Embryonic facial prominence (tissue), 1 donor: ENCODE data around the gene ZNF48.

ENCODE experiments used
- DNase-seq: peaks from one replicate; pipeline ENCODE4 v3.0.0-alpha.2; 2016; ENCODE audit errors: extremely low spot score

Gene ZNF48

GRCh38 chr16:30444231-30445148 lies 49.3 kb downstream of the ZNF48 start:
- DNase-seq = no peak

DNA sequence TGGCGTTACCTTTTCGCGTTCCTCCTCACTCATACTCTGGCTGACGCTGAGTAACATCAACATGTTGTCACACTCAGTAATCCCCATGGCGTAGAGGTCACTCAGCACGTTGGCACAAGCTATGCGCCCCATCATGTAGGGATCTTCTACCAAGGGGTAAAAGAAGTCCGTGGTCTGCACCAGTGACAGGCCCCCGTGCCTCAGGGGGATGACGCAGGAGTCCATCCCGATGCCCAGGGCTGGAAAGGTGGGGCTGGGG lies 49.9 kb downstream of the ZNF48 start:
- DNase-seq = no peak

DNA sequence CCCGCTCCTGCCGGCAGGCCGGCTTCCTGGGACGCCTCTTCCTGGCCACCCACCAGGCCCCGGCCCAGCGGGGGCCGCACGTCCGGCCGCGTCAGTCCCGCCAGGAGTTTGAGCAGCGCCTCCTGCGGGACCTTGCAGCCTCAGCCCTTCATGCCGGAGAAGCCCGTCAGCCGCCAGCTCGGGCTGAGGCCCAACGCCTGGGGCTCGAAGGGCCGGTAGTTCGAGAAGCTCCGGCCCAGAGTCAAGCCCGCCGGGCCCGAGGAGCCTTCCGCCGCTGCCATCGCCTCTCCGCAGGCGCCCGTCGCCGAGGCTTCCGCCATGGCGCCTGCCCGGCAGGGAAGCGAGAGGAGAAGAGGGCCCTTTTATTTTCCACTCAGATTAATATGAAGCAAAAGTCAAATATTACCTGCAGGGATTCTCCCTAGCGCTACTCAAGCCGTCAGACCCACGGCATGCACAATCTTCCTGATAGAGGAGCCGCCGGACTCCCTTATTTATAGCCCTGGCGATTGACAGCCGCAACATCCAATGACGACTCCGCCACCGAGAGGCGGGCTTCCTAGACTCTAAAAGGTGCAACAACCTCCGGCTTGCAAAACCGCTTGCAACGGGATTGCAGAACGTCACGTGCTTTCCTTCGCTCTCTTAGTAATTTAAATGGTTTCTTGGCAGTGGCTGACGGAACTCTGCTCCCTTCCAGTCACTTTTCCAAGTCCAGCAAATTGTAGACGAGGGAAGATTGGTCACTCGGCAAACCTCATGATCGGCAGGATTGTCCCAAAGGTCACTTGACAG lies 50.4 kb downstream of the ZNF48 start, which contains the start of gene SEPHS2:
Gene SEPHS2 (minus strand): TSS at position 467 of the 795 bp plus-strand sequence. CDS start 147 bp downstream, at position 320.
- DNase-seq = peak; percentile 86

DNA sequence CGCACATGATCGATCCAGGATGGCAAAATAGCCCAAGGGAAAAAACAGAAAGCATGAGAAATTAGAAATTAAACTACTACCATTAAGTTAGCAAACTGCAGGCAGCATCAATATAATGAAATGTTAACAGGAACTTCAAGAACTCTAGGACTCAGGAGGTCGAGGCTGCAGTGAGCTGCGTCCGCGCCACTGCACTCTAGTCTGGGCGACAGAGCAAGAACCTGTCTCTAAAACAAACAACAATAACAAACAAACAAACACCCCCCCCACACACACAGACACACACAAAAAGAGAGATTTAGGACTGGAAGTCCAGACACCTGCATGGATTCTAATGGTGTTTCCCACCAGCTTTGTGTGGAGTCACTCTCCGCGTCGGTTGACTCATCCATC lies 51.0 kb downstream of the ZNF48 start:
- no peak for DNase-seq

DNA sequence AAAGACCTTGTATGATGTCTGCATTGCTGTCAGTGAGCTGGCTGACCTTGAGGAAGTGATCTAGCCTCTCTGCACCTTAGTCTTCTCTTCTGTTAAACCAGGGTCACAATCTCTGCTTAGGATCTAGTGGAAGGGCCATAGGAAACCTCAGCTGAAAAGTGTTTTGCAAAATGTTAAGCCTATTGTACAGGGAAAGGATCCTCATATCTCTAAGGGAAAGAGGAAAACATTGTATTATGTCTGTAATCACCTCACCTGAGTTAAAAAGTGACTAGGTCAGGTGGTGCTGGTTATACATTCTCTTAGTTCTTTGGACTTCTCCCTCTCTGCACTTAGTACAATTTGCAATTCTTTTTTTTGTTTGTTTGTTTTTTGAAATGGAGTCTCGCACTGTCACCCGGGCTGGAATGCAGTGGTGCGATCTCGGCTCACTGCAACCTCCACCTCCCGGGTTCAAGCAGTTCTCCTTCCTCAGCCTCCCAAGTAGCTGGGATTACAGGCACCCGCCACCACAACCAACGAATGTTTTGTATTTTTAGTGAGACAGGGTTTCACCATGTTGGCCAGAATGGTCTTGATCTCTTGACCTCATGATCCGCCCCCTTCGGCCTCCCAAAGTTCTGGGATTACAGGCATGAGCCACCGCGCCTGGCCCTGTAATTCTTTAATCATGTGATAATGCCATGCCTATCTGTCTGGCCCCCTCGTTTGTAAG lies 52.4 kb downstream of the ZNF48 start:
- DNase-seq = no peak

DNA sequence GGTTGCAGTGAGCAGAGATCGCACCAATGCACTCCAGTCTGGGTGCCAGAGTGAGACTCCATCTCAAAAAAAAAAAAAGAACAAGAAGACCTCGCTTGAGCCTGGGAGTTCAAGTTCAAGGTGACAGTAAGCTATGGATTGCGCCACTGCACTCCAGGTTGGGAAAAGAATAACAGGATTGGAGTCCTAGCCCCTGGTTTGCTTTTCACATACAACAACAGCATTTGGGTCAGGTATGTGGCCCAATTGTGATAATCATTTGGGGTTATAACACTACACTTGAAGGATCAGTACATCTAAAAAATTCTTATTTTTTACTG lies 53.9 kb downstream of the ZNF48 start:
- DNase-seq = no peak
